DOHH2 (cell line): ENCODE measurements around the gene SGTA.

Source experiments
- EZH2phosphoT487 ChIP-seq: fragments of 200-600 bp; sonication (generic); IDR thresholded peaks from 2 replicates; pipeline ENCODE4 v1.6.1; 2017; ENCODE audit warnings: borderline replicate concordance, mild to moderate bottlenecking, antibody characterized with exemption, low read length, moderate library complexity, mixed read lengths
- TF ChIP-seq, protein P1 (sequence below): fragments of 200-600 bp; sonication (generic); IDR thresholded peaks from one replicate; pipeline ENCODE4 v1.5.1; 2014; ENCODE audit warnings: antibody characterized with exemption, mild to moderate bottlenecking, low read depth, low read length; ENCODE audit not compliant: poor library complexity, severe bottlenecking

DNA sequence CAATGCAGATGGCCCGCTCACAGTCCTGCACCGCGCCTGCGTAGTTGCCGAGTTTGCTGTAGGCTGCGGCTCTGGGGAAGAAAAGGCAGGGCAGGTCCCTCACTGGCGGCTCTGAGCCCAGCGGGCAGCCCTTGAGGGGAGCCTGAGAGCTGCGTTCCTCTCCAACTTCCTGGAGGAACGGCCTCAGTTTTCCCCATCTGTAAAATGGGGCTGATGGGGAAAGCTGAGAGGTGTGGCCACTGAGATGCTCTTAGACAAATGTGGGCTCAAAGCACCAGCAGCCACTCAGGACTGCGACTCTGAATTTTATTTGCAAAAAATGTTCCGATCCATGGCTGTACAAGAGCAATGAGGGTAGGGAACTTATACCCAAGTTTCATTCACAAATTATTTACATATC, 19.4 kb downstream of the SGTA start:
- TF ChIP-seq, protein P1, sequence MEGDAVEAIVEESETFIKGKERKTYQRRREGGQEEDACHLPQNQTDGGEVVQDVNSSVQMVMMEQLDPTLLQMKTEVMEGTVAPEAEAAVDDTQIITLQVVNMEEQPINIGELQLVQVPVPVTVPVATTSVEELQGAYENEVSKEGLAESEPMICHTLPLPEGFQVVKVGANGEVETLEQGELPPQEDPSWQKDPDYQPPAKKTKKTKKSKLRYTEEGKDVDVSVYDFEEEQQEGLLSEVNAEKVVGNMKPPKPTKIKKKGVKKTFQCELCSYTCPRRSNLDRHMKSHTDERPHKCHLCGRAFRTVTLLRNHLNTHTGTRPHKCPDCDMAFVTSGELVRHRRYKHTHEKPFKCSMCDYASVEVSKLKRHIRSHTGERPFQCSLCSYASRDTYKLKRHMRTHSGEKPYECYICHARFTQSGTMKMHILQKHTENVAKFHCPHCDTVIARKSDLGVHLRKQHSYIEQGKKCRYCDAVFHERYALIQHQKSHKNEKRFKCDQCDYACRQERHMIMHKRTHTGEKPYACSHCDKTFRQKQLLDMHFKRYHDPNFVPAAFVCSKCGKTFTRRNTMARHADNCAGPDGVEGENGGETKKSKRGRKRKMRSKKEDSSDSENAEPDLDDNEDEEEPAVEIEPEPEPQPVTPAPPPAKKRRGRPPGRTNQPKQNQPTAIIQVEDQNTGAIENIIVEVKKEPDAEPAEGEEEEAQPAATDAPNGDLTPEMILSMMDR = no peak
- no peak for TF ChIP-seq EZH2phosphoT487
